Embryonic facial prominence (tissue), 1 donor: ENCODE measurements around the gene FAAP20.

Experiments used
- DNase-seq: peaks from one replicate; pipeline ENCODE4 v3.0.0-alpha.2; 2016; ENCODE audit errors: extremely low spot score

Gene FAAP20

DNA sequence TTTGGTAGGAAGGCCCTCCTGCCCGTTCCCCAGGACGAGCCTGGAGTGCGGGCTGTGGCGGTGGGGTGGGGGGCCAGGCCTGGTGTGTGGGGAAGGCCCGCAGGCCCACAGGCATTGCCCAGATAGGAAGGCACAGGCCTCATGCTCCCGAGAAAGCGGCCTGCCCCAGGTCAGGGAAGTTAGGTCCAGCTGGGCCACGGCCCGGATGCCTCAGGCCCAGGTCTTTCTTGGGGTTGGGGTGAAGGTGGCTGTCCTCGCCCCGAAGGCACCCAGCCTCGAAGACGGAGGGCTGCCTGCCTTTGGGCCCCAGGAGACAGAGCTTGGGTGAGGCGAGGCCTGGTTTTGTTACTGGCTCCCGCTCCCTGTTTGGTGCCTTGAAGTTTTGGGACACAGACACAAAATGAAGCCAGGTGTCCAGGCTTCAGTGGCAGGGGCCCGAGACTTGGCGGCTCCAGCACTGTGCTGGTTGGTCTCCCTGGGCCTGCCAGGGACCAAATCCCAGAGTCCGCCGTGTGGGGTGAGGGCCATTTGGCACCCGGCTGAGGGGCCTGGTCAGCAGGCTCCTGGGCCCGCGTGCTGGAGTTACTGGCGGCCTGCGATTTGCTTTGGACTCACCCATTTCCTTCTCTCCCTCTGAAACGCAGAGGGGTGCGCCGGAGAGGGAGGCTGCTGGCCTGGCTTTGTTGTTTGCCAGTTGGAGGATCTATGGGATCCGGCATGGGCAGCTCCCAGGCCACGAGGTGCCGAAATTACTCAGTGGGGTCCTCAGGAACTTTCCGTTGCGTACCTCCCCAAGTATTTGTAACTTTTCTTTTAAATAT, 35.5 kb upstream of the FAAP20 start:
- DNase-seq = no peak

DNA sequence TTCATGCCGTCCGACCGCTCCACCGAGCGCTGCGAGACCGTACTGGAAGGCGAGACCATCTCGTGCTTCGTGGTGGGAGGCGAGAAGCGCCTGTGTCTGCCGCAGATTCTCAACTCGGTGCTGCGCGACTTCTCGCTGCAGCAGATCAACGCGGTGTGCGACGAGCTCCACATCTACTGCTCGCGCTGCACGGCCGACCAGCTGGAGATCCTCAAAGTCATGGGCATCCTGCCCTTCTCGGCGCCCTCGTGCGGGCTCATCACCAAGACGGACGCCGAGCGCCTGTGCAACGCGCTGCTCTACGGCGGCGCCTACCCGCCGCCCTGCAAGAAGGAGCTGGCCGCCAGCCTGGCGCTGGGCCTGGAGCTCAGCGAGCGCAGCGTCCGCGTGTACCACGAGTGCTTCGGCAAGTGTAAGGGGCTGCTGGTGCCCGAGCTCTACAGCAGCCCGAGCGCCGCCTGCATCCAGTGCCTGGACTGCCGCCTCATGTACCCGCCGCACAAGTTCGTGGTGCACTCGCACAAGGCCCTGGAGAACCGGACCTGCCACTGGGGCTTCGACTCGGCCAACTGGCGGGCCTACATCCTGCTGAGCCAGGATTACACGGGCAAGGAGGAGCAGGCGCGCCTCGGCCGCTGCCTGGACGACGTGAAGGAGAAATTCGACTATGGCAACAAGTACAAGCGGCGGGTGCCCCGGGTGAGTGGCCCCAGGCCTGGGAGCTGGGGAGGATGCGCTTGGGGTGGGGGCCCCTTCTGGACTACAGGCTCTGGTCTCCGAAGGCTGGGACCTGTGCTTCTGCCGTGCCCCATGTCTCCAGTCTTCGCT, 34.7 kb upstream of the FAAP20 start:
- no peak for DNase-seq

DNA sequence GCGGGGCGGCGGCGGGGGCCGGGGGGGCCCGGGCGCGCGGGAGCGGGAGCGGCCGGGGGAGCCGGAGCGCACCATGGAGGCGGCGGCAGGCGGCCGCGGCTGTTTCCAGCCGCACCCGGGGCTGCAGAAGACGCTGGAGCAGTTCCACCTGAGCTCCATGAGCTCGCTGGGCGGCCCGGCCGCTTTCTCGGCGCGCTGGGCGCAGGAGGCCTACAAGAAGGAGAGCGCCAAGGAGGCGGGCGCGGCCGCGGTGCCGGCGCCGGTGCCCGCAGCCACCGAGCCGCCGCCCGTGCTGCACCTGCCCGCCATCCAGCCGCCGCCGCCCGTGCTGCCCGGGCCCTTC, 34.1 kb upstream of the FAAP20 start:
- DNase-seq = no peak

DNA sequence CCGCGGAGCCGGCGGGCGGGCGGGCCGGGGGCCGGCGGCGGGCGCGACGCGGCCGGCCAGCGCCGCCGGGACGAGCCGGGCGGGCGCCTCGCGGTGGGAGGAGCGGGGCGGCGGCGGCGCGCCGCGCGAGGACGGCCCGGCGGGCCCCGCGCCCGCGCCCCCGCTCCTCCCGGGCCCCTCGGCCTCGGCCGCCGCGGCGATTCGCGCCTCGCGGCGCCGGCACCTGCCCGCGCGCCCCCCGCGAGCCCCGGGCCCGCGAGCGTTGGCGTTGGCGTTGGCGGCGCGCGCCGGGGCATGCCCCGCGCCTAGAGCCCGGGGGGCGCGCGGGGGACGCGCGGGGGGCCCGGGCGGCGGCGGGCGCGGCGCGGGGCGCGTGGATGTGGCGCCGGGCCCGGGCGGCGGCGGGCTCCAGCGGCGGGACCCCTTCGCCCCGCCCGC, 33.6 kb upstream of the FAAP20 start, which contains the start of gene SKI:
TSS of gene SKI (plus strand) at position 163 of the 438 bp plus-strand sequence. CDS start 448 bp downstream, outside the sequence.
- no peak for DNase-seq

DNA sequence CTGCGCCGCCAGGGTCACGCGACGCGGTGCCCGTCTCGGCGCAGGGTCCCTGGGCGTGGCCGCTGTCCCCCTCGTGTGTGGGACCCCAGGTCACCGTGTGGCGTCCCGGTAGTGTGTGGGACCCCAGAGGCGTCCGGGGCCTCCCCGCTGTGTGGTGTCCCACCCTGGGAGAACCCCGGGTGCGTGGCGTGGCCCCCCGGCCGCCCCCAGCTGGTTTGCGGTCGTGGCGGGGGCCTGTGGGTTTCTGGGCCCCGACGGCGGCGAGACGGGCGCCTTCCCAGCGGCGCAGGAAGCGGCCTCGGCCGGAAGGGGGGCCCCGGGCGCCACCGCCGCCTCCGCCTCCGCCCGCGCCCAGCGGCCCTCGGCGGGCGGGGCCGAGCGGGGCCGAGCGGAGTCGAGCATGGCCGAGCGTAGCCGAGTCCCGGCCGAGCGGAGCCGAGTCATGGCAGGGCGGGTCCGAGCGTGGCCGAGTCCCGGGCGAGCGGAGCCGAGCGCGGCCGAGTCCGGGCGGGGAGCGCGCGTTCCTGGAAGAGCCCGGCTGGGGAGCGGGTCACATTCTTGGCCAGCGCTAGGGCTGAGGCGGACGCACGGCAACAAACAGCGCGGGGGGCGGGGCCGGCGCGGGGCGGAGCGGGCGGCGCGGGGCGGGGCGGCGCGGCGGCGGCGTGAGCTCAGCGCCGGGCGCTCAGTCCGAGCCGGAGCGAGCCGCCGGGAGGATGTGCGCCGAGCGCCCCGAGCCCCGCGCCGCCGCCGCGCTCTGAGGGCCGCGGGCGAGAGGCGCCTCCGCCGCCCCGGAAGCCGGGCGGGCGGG, 33.0 kb upstream of the FAAP20 start:
- DNase-seq = peak; percentile 95

DNA sequence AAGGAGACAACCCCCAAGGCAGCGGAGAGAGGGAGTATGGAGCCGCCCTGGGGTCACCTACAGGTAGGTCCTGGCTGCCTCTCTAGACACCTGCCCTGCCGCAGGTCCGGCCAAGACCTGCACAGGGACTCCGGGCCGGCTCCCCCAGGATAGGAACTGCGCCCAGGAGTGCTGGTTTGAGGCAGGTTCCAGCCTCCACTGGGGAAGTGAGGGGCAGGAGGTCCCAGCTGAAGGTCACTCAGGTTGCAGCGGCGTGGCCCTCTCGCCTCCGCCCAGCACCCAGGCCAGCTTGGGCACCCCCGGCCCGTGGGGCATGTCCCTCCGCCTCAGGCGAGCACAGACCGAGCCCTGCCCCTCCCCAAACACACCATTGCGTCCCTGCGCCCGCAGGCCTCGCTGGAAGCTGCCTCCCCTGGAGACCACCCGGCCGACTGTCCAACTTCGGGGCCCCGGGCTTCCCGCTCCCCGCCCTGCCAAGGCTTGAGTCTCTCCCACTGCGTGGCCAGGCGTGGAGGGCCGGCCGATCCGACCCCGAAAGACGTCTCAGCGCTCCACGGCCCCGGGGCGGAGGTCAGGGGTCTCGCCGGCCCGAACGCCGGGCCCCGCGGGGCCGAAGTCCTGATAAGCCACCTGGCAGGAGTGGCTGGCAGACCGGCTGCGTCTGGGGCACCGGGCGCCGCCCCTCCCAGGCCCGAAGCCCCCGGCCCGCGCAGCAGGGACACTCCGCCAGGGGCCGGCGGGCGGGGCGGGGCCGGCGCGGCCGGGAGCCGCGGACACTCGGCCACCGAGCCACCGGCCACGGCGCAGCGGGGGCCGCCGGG, 32.2 kb upstream of the FAAP20 start:
- DNase-seq = no peak

DNA sequence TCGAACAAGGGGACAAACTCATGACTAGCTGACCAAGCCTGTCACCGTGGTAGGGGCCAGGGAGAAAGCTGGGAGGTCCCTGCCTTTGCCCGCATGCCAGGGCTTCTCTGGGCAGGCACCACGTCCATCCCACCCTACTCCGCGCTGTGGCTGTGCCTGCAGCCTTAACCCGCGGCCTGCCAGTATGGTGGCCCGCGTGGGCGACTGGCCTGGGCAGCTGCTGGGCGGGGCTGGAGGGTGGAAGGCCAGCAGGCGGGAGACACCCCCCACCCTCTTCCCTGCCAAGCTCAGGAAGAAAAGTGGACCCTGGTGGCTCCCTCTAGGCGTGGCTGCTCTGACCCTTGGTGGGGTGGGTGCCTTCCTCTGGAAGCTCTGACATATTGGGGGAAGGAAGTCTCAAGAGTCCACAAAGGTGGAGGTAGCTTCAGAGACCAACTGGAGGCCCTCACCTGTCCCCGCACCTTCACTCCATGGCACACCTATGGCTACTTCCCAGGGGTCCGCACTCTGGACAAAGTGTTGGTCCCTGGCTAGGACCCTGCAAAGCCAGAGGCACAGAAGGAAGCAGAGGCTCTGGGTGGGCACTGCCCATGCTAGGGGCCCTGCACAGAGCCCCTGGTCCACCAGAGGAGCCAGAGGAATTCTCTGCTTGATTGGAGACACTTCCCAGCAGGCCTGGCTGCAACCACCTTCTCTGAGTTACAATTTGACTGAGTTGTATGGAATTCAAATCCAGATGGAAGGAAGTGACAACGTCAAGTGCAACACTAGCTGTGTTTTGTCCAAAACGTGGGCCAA, 30.3 kb upstream of the FAAP20 start:
- no peak for DNase-seq

DNA sequence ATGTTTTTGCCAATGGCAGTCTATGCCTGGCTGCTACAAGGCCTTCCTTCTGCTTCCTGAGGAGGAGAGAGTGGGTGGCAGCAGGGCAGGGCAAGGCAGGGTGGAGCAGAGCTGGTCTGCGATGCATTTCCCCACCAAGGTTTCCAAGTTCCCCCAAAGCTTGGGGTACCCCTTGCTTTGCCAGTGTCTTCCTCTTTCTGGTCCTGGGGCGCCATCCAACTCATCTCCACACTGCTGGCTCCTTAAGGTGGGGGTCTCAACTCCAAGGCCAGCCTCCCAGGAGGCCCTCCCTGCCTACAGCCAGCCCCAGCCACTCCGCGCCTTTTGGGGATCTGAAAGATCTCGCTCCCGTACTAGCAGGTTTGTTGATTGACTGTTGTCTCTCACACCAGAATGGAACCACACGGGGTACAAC, 29.6 kb upstream of the FAAP20 start:
- DNase-seq = no peak

DNA sequence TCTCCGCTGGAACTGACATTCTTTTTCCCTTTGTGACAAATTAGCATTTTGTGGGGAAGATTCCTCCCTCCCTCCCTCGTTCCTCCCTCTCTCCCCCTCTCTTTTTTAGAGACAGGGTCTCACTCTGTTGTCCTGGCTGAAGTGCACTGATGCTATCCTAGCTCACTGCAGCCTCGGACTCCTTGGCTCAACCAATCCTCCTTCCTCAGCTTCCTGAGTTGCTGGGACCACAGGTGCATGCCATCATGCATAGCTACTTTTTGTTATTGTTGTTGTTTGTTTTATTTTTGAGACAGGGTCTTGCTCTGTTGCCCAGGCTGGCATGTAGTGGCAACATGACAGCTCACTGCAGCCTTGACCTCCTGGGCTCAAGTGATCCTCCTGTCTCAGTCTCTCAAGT, 26.7 kb upstream of the FAAP20 start:
- no peak for DNase-seq

DNA sequence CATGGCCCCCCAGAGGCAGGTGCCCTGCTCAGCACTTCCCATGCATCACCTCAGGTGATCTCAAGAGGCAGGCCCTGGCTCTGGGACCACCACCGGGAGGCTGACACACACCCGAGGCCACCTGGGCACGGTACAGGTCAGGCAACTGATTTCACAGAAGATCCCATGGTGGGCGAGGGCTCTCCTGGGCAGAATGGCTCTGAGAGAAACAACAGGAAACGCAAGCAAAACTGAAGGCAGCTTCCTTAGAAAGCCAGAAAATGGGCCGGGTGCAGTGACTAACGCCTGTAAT, 22.1 kb upstream of the FAAP20 start:
- DNase-seq = no peak

DNA sequence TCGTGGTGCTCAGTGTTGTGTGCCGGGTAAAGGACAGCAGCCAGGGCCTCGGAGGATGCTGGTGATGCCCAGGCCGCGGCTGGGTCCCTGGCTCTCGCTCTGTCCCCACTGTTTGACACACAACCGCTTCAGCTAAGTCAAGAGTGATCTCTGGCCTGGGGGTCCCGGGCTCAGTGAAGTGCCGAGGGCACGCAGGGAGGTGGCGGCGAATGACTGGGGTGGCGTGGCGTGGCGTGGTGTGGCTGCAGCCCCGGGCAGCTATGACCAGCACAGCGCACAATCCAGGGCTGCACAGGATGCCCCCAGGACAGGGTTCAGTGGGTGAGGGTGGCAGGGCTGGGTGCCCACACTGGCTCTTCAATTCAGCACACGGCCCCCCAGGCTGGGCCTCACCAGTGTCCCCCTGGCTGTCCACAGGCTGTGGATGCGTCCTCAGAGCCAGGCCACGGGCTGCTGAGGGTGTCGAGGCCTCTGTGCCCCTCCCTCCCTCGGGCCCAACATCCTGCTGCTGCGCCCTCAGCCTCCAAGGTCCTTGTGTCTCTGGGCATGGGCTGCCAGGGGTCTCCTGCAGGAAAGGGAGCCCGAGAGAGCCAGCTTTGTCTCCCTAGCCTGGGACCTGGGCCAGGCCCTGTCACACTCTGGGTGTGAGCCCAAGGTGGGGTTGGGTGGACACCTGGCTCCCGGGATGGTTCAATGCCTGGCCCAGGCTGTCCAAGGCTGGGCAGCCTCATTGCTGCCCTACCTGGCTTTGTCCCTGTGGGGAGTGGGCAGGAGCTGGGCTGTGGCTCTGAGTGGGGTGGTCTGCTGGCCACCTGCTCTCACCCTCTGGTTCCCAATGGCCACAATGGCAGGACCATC, 21.6 kb upstream of the FAAP20 start:
- DNase-seq = no peak

DNA sequence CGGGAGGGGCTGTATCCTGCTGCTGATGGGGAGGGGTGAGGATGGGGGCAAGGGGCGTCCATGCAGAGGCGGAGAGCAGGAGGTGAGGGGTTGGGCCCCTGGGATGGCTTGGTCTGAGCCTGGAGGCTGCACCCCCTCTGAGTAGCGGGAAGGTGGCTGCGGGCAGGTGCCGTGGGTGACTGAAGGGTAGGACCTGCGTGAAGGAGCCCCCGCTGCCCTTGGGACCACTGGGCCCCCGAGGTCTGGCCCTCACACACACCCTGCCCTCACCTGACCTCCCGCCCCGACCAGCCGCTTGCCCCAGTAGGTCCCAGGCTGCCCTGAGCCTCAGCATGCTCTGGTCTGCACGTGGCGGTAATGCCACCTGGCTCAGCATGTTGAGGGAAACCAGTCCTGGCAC, 20.8 kb upstream of the FAAP20 start:
- DNase-seq = no peak

DNA sequence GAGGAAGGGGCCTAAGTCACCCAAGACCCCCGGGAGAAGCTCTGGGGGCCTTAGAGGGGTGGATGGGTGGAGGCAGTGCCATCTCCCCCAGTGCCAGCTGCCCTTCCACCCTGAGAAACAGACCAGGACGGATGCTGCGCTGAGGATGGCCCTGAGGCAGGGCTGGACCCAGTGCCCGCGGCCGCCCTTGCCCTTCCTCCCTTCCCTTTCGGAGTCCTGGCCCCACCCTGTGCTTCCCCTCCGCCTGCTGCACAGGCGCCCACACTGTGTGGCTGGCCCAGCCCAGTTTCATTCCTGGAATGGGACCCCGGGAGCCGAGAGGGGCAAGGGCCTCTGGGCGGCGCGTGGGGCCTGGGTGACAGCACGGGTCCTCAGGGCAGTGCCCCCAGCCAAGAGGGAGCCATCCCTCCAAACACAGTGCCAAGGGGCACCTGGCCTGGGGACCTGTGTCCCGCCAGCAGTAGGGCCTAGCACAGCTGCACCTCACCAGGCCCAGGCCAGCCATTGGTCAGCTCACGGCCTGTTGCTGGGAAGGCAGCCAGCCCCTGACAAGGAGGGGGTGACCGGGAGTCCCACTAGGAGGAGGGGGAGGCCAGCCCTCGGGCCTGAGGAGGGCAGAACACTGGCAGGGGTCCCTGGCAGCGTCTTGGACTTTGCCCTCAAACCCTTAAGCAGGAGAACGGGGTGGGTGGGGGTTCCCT, 20.1 kb upstream of the FAAP20 start:
- DNase-seq = no peak

DNA sequence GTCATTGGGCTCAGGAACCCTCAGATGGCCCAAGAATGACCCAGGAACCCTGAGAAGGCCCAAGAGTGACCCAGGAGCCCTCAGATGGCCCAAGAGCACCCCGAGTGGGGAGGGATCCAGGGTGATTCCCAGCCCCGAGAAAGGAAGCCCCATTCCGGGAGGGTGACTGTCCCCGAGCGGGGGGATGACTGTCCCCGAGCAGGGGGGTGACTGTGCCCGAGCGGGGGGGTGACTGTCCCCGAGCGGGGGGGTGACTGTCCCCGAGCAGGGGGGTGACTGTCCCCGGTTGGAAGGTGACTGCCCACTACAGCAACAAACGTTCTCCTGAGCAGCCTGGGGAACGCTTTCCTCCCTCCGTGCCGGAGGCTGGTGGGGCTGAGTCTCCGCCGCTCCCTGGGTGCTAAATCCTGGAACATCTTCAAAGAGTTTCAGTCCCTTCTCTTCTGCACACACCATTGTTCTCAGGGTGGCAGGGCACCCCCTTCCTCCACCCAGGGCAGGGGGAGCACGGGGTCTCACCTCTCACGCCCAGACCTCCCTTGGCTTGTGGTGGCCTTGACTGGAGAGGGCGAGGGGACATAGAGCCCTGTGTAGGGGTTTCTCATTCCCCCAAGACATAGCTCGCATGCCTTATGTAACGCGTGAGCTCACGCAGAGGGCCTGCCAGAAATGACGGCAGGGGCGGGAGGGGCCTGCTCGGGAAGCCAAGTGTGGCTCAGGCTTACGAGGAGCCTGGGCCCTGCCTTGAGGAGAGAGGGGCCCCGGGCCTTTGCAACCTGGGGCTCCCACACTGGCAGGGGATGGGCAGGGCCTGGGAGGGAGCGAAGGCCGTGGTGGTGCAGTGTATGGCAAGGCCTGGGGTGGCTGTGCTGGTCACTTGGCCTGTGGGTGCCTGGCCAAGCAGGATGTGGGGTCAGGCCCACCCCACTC, 19.3 kb upstream of the FAAP20 start:
- peak; percentile 70 for DNase-seq

DNA sequence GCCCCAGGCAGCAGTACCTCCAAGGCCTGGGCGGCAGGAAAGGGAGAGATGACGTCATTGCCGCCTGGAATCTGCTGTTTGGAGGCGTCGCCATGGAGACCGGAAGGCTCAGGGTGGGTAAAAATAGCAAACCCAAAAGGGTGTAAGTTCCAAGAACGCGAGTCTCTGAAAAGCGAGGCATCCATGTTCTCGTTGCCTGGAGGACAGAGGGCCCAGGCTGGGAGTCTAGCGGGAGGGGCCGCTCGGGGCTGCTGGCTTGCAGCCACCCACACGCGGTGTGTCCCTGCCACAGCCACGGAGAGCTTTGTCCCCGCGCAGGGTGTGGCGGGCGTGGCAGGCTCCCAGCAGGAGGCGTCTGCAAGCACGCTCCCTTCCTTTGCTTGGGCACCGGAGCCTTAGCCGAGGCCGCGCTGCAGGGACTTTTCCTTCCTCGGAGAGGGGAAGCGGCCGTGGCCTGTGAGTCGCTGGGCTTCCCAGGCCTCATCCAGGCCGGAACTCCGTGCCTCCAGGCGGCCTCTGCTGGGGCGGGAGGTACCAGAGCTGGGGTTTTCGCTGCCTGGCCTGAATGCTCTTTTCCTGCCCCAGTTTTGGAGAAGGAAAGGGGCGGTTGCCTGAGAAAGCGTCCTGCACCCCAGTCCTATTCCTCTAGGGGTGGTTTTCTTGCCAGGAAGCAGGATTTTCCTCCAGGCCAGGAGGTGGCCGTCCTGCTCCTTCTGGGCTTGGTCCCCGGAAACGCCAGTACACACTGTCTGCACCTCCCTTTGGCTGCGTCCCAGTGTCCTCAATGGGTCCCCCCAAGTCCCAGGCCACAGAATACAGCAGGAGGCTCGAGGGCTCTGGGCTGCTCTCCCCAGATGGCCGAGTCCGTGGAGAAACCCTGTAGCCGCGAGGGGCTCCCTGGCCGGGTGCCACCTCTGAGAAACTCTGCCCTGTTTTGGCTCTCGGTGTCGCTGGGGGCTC, 18.2 kb upstream of the FAAP20 start:
- peak; percentile 97 for DNase-seq

DNA sequence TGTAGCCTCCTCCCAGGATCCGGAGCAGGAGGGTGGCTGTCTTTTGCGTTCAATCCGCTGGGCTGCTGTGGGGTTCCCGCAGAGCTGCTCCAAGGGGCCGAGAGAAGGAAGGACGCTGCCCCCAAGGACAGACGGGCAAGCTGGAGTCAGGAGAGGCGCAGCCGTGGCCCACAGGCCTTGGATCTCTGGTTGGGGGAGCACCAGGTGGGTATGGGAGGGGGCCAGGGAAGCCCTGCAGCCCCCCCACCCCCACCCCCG, 17.6 kb upstream of the FAAP20 start:
- DNase-seq = no peak

DNA sequence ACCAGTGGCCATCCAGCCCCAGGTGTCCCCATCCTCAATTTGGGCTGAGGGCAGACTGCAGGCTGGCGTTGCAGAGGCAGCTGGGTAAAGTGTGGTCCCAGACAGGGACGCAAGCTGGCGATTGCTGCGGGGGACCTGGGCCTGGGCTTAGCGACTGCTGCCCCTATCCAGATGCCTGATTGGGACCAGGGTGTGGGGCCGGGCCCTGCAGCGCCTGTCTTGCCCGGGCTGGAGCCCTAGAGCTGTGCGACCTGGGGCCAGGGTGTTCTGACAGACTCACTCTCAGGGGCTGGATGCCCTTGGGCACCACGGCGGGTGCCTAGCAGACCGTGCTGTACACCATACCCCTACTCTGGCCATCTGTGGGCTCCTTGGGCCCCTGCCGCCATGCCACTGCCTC, 16.2 kb upstream of the FAAP20 start:
- no peak for DNase-seq
